Ascending aorta (tissue), 2 donors: ENCODE results near the gene SRRM4. TPM values are rescaled to one million over a fixed set of nuclear protein-coding genes. Genes with fewer than 3 reads are reported as not detected.
A peak's percentile ranks its signal among the peaks of the same experiment; 100 is the strongest.

Experiments used
- DNase-seq, 2 donors: peaks; one replicate each; pipeline ENCODE4 v3.0.0-alpha.2; 2019; ENCODE audit warnings: low spot score in 2 of 2
- H3K27ac ChIP-seq, 2 donors: fragments of 200-600 bp; sonication (generic); one replicate each; pipeline ENCODE4 v1.5.1; 2016 to 2017; ENCODE audit warnings: mild to moderate bottlenecking in 1 of 2
- H3K27me3 ChIP-seq: fragments of 200-600 bp; sonication (generic); one replicate; pipeline ENCODE4 v1.5.1; 2017
- H3K36me3 ChIP-seq, 2 donors: fragments of 200-600 bp; sonication (generic); one replicate each; pipeline ENCODE4 v1.5.1; 2016
- H3K4me1 ChIP-seq, 2 donors: fragments of 200-600 bp; sonication (generic); one replicate each; pipeline ENCODE4 v1.5.1; 2016 to 2017; ENCODE audit warnings: mild to moderate bottlenecking in 1 of 2
- H3K4me3 ChIP-seq, 2 donors: fragments of 200-600 bp; sonication (generic); one replicate each; pipeline ENCODE4 v1.5.1; 2016 to 2017; ENCODE audit warnings: mild to moderate bottlenecking in 1 of 2
- H3K9me3 ChIP-seq, 2 donors: fragments of 200-600 bp; sonication (generic); one replicate each; pipeline ENCODE4 v1.5.1; 2016
- CTCF ChIP-seq, 3 experiments: fragments of 200-600 bp in 2 of 3; fragments of 450-650 bp in 1 of 3; sonication (generic) in 2 of 3; IDR thresholded peaks; one replicate each; pipeline ENCODE4 v1.5.1; 2016 to 2019; ENCODE audit warnings: antibody characterized with exemption in 3 of 3, mild to moderate bottlenecking in 1 of 3, moderate library complexity in 1 of 3
- intact Hi-C: fragments of 100-400 bp; cut with DNase I; formaldehyde crosslinking; loops from one replicate; pipeline ENCODE4 v1.15.1; 2023
- total RNA-seq: library from RNA; depleted of rRNA; stranded (reverse); fragments of >200 nt; gene quantifications from one replicate; pipeline ENCODE4 v1.1.0, GENCODE V29; 2016

SRRM4 gene
- total RNA-seq, 1 donor from 2014 or later: not detected

GRCh38 chr12:119204671-119205285 is 223.4 kb downstream of the SRRM4 start:
- Histone ChIP-seq H3K4me3 (no peak overlapping the region), H3K4me1 (no peaks in the 10 kb centered on the region), H3K9me3 (no peaks in the 10 kb centered on the region), H3K27me3 (no peaks in the 10 kb centered on the region), H3K27ac (no peak overlapping the region), H3K36me3 (no peaks in the 10 kb centered on the region)
- DNase-seq: no peak
- no peak for TF ChIP-seq CTCF (IDR thresholded peaks at IDR 0.05)
- intact Hi-C loops: no loop called here

GRCh38 chr12:119206348-119207062 is 225.2 kb downstream of the SRRM4 start:
- H3K36me3 ChIP-seq: no peaks in the 10 kb centered on the region
- no peaks in the 10 kb centered on the region for H3K4me1 ChIP-seq
- no peak overlapping the region for H3K27ac ChIP-seq
- no peak for DNase-seq
- no peaks in the 10 kb centered on the region for H3K27me3 ChIP-seq
- intact Hi-C loops: no loop called here
- H3K4me3 ChIP-seq: no peak overlapping the region
- no peaks in the 10 kb centered on the region for H3K9me3 ChIP-seq
- TF ChIP-seq CTCF (IDR thresholded peaks at IDR 0.05): no peak

GRCh38 chr12:119207063-119207560 is 225.8 kb downstream of the SRRM4 start:
- H3K27ac ChIP-seq: no peak overlapping the region
- intact Hi-C loops: no loop called here
- H3K4me3 ChIP-seq: no peak overlapping the region
- H3K36me3 ChIP-seq: no peaks in the 10 kb centered on the region
- no peaks in the 10 kb centered on the region for H3K4me1 ChIP-seq
- H3K27me3 ChIP-seq: no peaks in the 10 kb centered on the region
- no peak for DNase-seq
- TF ChIP-seq CTCF (IDR thresholded peaks at IDR 0.05): no peak
- H3K9me3 ChIP-seq: no peaks in the 10 kb centered on the region

GRCh38 chr12:119208626-119209061 is 227.3 kb downstream of the SRRM4 start:
- no peak for TF ChIP-seq CTCF (IDR thresholded peaks at IDR 0.05)
- H3K4me1 ChIP-seq: no peaks in the 10 kb centered on the region
- DNase-seq: peak; percentile 31 to 83
- no peak overlapping the region for H3K27ac ChIP-seq
- H3K27me3 ChIP-seq: no peaks in the 10 kb centered on the region
- intact Hi-C loops: no loop called here
- no peak overlapping the region for H3K4me3 ChIP-seq
- H3K9me3 ChIP-seq: no peaks in the 10 kb centered on the region
- no peaks in the 10 kb centered on the region for H3K36me3 ChIP-seq

GRCh38 chr12:119211884-119212283 is 230.5 kb downstream of the SRRM4 start:
- Histone ChIP-seq H3K4me1 (no peaks in the 10 kb centered on the region), H3K27me3 (no peaks in the 10 kb centered on the region), H3K9me3 (no peaks in the 10 kb centered on the region), H3K36me3 (no peaks in the 10 kb centered on the region), H3K4me3 (no peak overlapping the region), H3K27ac (no peak overlapping the region)
- no peak for DNase-seq
- no peak for TF ChIP-seq CTCF (IDR thresholded peaks at IDR 0.05)
- intact Hi-C loops: no loop called here

Other genes starting within 250 kb of the SRRM4 start
- gene HSPB8, start 197.4 kb downstream of the SRRM4 start, total RNA-seq: 129 TPM